ENCODE results near the gene CCDC7. TPM values are rescaled to one million over a fixed set of nuclear protein-coding genes. Genes with fewer than 3 reads are reported as not detected.
"Not testable (repeated sequence)": the region's sequence is repeated elsewhere in the genome, so short reads cannot be mapped to it uniquely, and the experiment has no call there.

CCDC7 gene
- total and polyA plus RNA-seq, 12 donors, result 1.8 to 31.2 (median 16.9) TPM

- Histone ChIP-seq H3K4me1 (replicated peaks in 1 of 2) (no peaks in the 10 kb centered on the region), H3K36me3 (replicated peaks in 1 of 2) (peaks cover 0 to 42% of the 10 kb centered on the region in 2 donors), H3K27ac (no peak overlapping the region), H3K9me3 (replicated peaks in 1 of 3) (no peaks in the 10 kb centered on the region), H3K27me3 (no peaks in the 10 kb centered on the region), H3K4me3 (no peak overlapping the region)
- intact Hi-C loops (cut with DNase I), result no loop called here
- DNase-seq, result no peak
- 93 to 96% (median 96%) methylated on average over 3 of the region's 3 CpGs for WGBS, 4 donors
- TF ChIP-seq POLR2A (IDR thresholded peaks at IDR 0.05) (no peak), CTCF (IDR thresholded peaks at IDR 0.05) (no peak)
Observed at GRCh38 chr10:32905466-32905865, 459.5 kb downstream of the CCDC7 start.

GRCh38 chr10:32906595-32906994 lies 460.7 kb downstream of the CCDC7 start:
- H3K27ac ChIP-seq, result no peak overlapping the region
- H3K9me3 ChIP-seq (replicated peaks in 1 of 3), result no peaks in the 10 kb centered on the region
- H3K4me3 ChIP-seq, result no peak overlapping the region
- H3K36me3 ChIP-seq (replicated peaks in 1 of 2), result peaks cover 0 to 53% of the 10 kb centered on the region in 2 donors
- intact Hi-C loops (cut with DNase I), result no loop called here
- no peak for DNase-seq
- 95 to 98% (median 96%) methylated on average over 4 of the region's 4 CpGs for WGBS, 4 donors
- peaks cover 0 to 5% of the 10 kb centered on the region in 2 donors for H3K4me1 ChIP-seq (replicated peaks in 1 of 2)
- H3K27me3 ChIP-seq, result no peaks in the 10 kb centered on the region
- TF ChIP-seq POLR2A (IDR thresholded peaks at IDR 0.05), result no peak
- TF ChIP-seq CTCF (IDR thresholded peaks at IDR 0.05), result no peak

- no peak for TF ChIP-seq CTCF (IDR thresholded peaks at IDR 0.05)
- peaks cover 0 to 58% of the 10 kb centered on the region in 2 donors for H3K36me3 ChIP-seq (replicated peaks in 1 of 2)
- H3K27me3 ChIP-seq, result no peaks in the 10 kb centered on the region
- peaks cover 0 to 5% of the 10 kb centered on the region in 2 donors for H3K4me1 ChIP-seq (replicated peaks in 1 of 2)
- DNase-seq, result no peak
- no peaks in the 10 kb centered on the region for H3K9me3 ChIP-seq (replicated peaks in 1 of 3)
- H3K4me3 ChIP-seq, result no peak overlapping the region
- 84 to 93% (median 86%) methylated on average over 1 of the region's 1 CpG for WGBS, 4 donors
- no peak overlapping the region for H3K27ac ChIP-seq
- intact Hi-C loops (cut with DNase I), result no loop called here
Observed at GRCh38 chr10:32909456-32909855, 463.5 kb downstream of the CCDC7 start.

GRCh38 chr10:32909970-32910369 lies 464.0 kb downstream of the CCDC7 start:
- H3K27me3 ChIP-seq; H3K4me3 ChIP-seq; H3K4me1 ChIP-seq (replicated peaks in 1 of 2); intact Hi-C loops (cut with DNase I); H3K27ac ChIP-seq; H3K9me3 ChIP-seq (replicated peaks in 1 of 3); DNase-seq: not testable (repeated sequence)
- peaks cover 0 to 58% of the 10 kb centered on the region in 2 donors for H3K36me3 ChIP-seq (replicated peaks in 1 of 2)
- WGBS, 4 donors, result 87 to 90% (median 89%) methylated on average over 5 to 7 of the region's 7 CpGs

- H3K9me3 ChIP-seq (replicated peaks in 1 of 3), result no peaks in the 10 kb centered on the region
- TF ChIP-seq CTCF (IDR thresholded peaks at IDR 0.05) (no peak), POLR2A (IDR thresholded peaks at IDR 0.05) (no peak)
- H3K36me3 ChIP-seq (replicated peaks in 1 of 2), result peaks cover 0 to 55% of the 10 kb centered on the region in 2 donors
- H3K27ac ChIP-seq, result no peak overlapping the region
- WGBS, 4 donors, result 76 to 81% (median 80%) methylated on average over 11 of the region's 11 CpGs
- intact Hi-C loops (cut with DNase I), result no loop called here
- H3K4me3 ChIP-seq, result no peak overlapping the region
- no peak for DNase-seq
- H3K4me1 ChIP-seq (replicated peaks in 1 of 2), result peaks cover 0 to 5% of the 10 kb centered on the region in 2 donors
- no peaks in the 10 kb centered on the region for H3K27me3 ChIP-seq
Observed at GRCh38 chr10:32911285-32912016, 465.5 kb downstream of the CCDC7 start.

GRCh38 chr10:32917817-32918216 lies 471.9 kb downstream of the CCDC7 start:
- H3K36me3 ChIP-seq (replicated peaks in 1 of 2), result peaks cover 0 to 41% of the 10 kb centered on the region in 2 donors
- 88 to 100% (median 96%) methylated on average over 2 to 5 of the region's 5 CpGs for WGBS, 4 donors
- H3K9me3 ChIP-seq (replicated peaks in 1 of 3); H3K4me3 ChIP-seq; H3K27ac ChIP-seq; DNase-seq; H3K4me1 ChIP-seq (replicated peaks in 1 of 2); intact Hi-C loops (cut with DNase I); H3K27me3 ChIP-seq: not testable (repeated sequence)

Measured in adrenal gland (tissue), 12 donors.